ENCODE measurements around the gene ATF6B. TPM values are rescaled to one million over a fixed set of nuclear protein-coding genes. Genes with fewer than 3 reads are reported as not detected.

Gene ATF6B
- total RNA-seq: 10 to 100 TPM; 17.2 to 23.8 (median 19.9) TPM
- 10 to 100 TPM; 13.0 to 35.2 (median 15.1) TPM for polyA plus RNA-seq
- long read RNA-seq, donor 1, partial matches to known transcripts: 0 of 1 reads
- long read RNA-seq, donor 1, other reads (novel, unspliced or antisense): 0 of 1 reads
- long read RNA-seq, donor 2, transcript ATF6B-216 (8 exons, 1,176 nt): major isoform, 7 of 15 reads
- long read RNA-seq, donor 2, partial matches to known transcripts: 3 of 15 reads
- long read RNA-seq, donor 2, other reads (novel, unspliced or antisense): 2 of 15 reads

GRCh38 chr6:32127717-32128592 is at the start of gene ATF6B:
Gene ATF6B (minus strand): TSS chr6:32128246. CDS start chr6:32128207, 39 bp downstream.
- H3K36me3 ChIP-seq (ENCODE audit: insufficient read depth in 1 of 2, low read depth in 1 of 2): peaks cover 4 to 43% of the 10 kb centered on the region in 2 donors
- peak within 1 kb of the TSS; percentile 89 for H3K27ac ChIP-seq
- no peaks in the 10 kb centered on the region for H3K27me3 ChIP-seq (ENCODE audit: insufficient read depth in 3 of 3, low read length in 2 of 3)
- DNase-seq (peak; percentile 99), ATAC-seq (peak; percentile 92 to 96 (median 96))
- TF ChIP-seq CTCF (IDR thresholded peaks at IDR 0.05): no peak
- intact Hi-C loops (cut with DNase I): loop anchor here (2.0 to 5.0 kb wide), 3 partner anchors 49 to 1159 kb away; partner anchors contain the start of genes AGPAT1 (in 2 of the 2), PFDN6 (in 1 of the 2), RNF5 (in 1 of the 2) and WDR46 (in 1 of the 2)
- 0 to 1% (median 0%) methylated on average over 44 of the region's 44 CpGs for WGBS, 3 donors
- H3K4me1 ChIP-seq: peaks cover 26% of the 10 kb centered on the region
- H3K4me3 ChIP-seq: peak within 1 kb of the TSS; percentile 95
- no peaks in the 10 kb centered on the region for H3K9me3 ChIP-seq

DNA sequence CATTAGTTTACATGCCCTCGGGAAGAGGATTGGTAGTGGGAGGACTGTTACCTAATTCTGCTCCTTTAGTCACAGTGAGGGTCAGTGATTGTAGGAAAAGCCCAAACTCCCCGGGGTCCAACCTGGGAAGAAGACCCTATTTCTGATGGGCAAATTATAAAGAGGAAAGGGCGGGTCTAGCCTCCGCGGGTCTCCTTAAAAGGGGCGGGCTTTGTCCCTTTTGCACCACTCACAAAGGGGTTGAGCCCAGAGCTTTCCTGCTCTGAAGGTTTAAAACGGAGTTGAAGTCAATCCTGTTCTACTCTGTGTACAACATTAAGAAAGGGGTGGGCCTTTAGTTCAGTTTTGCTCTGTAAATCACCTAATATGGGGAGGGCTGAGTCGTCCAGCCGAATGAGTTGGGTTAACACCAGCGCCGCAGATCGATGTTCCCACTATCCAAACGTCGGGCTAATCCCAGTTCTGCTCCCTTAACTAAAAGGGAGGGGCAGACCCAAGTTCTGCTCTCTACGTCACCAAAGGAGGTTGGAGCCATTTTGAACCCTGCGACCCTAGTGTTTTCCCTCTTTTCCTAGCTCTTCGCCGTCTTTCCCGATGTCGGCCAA is 49.2 kb upstream of the ATF6B start:
- Histone ChIP-seq H3K27me3 (ENCODE audit: insufficient read depth in 3 of 3, low read length in 2 of 3) (no peaks in the 10 kb centered on the region), H3K27ac (peak overlapping the region; percentile 87), H3K4me1 (peaks cover 32% of the 10 kb centered on the region), H3K36me3 (ENCODE audit: insufficient read depth in 1 of 2, low read depth in 1 of 2) (peaks cover 0 to 24% of the 10 kb centered on the region in 2 donors), H3K4me3 (peak overlapping the region; percentile 92), H3K9me3 (no peaks in the 10 kb centered on the region)
- intact Hi-C loops (cut with DNase I): loop anchor here (2.0 to 5.0 kb wide), 2 partner anchors 48 to 50 kb away; partner anchors contain the start of gene ATF6B (in 2 of the 2)
- DNase-seq: no peak
- no peak for TF ChIP-seq CTCF (IDR thresholded peaks at IDR 0.05)
- WGBS, 3 donors: 1% methylated on average over 20 of the region's 20 CpGs
- peak; percentile 2 to 31 (median 6) for ATAC-seq

- TF ChIP-seq CTCF (IDR thresholded peaks at IDR 0.05): no peak
- peak overlapping the region; percentile 87 for H3K27ac ChIP-seq
- intact Hi-C loops (cut with DNase I): loop anchor here (2.0 to 5.0 kb wide), 2 partner anchors 48 to 49 kb away; partner anchors contain the start of gene ATF6B (in 2 of the 2)
- DNase-seq: no peak
- peaks cover 0 to 21% of the 10 kb centered on the region in 2 donors for H3K36me3 ChIP-seq (ENCODE audit: insufficient read depth in 1 of 2, low read depth in 1 of 2)
- no peaks in the 10 kb centered on the region for H3K27me3 ChIP-seq (ENCODE audit: insufficient read depth in 3 of 3, low read length in 2 of 3)
- H3K9me3 ChIP-seq: no peaks in the 10 kb centered on the region
- ATAC-seq: peak in 1 of 4 donors; percentile 30
- 12 to 22% (median 21%) methylated on average over 5 of the region's 5 CpGs for WGBS, 3 donors
- peak overlapping the region; percentile 92 for H3K4me3 ChIP-seq
- peaks cover 30% of the 10 kb centered on the region for H3K4me1 ChIP-seq
Observed at GRCh38 chr6:32176476-32177182, 48.6 kb upstream of the ATF6B start.

Data from psoas muscle (tissue), 8 donors.